NT2/D1 (cell line): ENCODE measurements around the gene RAPGEF6.

ENCODE experiments used
- DNase-seq: peaks from one replicate; pipeline ENCODE4 v3.0.0-alpha.2; 2011; ENCODE audit warnings: low read depth, low spot score
- H3K27me3 ChIP-seq: 2 replicates; pipeline ENCODE4 v1.6.0; 2011; ENCODE audit warnings: mild to moderate bottlenecking; ENCODE audit not compliant: insufficient read length, insufficient read depth
- H3K36me3 ChIP-seq: 2 replicates; pipeline ENCODE4 v1.6.1; 2011; ENCODE audit warnings: mild to moderate bottlenecking, low read length, mixed read lengths; ENCODE audit not compliant: insufficient read depth, insufficient read length
- H3K4me1 ChIP-seq: 2 replicates; pipeline ENCODE4 v1.5.1; 2011; ENCODE audit not compliant: insufficient read depth, insufficient read length
- H3K4me3 ChIP-seq: 2 replicates; pipeline ENCODE4 v1.5.1; 2011; ENCODE audit warnings: low read depth; ENCODE audit not compliant: insufficient read length
- H3K9ac ChIP-seq: 2 replicates; pipeline ENCODE4 v1.6.0; 2011; ENCODE audit warnings: low read depth; ENCODE audit not compliant: insufficient read length
- H3K9me3 ChIP-seq: 2 replicates; pipeline ENCODE4 v1.5.1; 2011; ENCODE audit warnings: mild to moderate bottlenecking, low read length; ENCODE audit not compliant: insufficient read depth
- SUZ12 ChIP-seq: IDR thresholded peaks from 2 replicates; pipeline ENCODE4 v1.6.1; 2011; ENCODE audit not compliant: insufficient read length, insufficient read depth; ENCODE audit errors: extremely low read depth
- YY1 ChIP-seq: IDR thresholded peaks from 2 replicates; pipeline ENCODE4 v1.6.1; 2011; ENCODE audit not compliant: insufficient read length, insufficient read depth
- ZNF274 ChIP-seq: IDR thresholded peaks from 2 replicates; pipeline ENCODE4 v1.6.1; 2011; ENCODE audit warnings: mild to moderate bottlenecking, low read depth, low read length

RAPGEF6 gene

DNA sequence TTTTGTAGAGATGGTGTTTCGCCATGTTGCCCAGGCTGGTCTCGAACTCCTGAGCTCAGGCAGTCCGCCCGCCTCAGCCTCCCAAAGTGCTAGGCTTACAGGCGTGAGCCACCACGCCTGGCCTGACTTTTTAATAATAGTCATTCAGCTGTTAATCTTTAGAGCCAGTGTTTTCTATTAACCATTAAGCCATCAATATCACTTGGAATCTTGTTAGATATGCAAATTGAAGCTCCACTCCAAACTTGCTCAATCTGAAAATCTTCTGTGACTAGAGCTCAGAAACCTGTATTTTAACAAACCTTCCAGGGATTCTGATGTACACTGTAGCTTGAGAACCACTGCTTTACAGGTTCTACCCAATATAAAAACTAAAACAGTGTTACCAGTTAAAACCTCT is 257.7 kb downstream of the RAPGEF6 start:
- H3K36me3 ChIP-seq: peaks cover 3% of the 10 kb centered on the region
- no peak for DNase-seq
- no peaks in the 10 kb centered on the region for H3K27me3 ChIP-seq
- no peak overlapping the region for H3K9ac ChIP-seq
- H3K9me3 ChIP-seq: no peaks in the 10 kb centered on the region
- TF ChIP-seq YY1 (no peak), SUZ12 (no peak), ZNF274 (no peak)
- no peak overlapping the region for H3K4me3 ChIP-seq
- no peaks in the 10 kb centered on the region for H3K4me1 ChIP-seq

DNA sequence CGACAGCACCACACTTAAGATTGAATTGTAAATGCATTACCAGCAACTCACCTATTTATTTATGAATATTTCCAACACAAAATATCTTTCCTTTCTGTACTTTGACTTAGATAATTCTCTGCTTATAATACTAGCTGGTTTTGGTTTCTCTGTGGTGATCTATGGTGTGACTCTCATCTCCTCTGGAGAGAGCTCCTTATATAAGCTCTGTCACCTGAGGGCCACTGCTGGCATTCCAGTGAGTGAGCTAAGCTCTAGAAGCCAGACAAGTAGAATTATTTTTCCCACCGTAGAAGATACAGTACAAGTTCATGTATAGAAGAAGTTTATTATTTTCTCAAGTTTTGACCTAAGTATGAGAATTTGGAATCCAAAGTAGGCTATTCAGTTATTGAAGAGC is 259.7 kb downstream of the RAPGEF6 start:
- no peak overlapping the region for H3K4me3 ChIP-seq
- no peak for DNase-seq
- no peaks in the 10 kb centered on the region for H3K4me1 ChIP-seq
- H3K36me3 ChIP-seq: peaks cover 3% of the 10 kb centered on the region
- H3K9me3 ChIP-seq: no peaks in the 10 kb centered on the region
- H3K9ac ChIP-seq: no peak overlapping the region
- no peaks in the 10 kb centered on the region for H3K27me3 ChIP-seq
- TF ChIP-seq ZNF274: no peak
- no peak for TF ChIP-seq YY1
- no peak for TF ChIP-seq SUZ12
